GM12801 (cell line): ENCODE data around the gene GALNTL6.

Experiments used
- TF ChIP-seq, protein P1 (sequence below): IDR thresholded peaks from one replicate; pipeline ENCODE4 v1.5.1; 2011; ENCODE audit warnings: control low read depth; ENCODE audit not compliant: insufficient read length; ENCODE audit errors: extremely low read depth

The GALNTL6 gene

GRCh38 chr4:171948038-171948437 is 134.8 kb downstream of the GALNTL6 start:
- TF ChIP-seq, protein P1, sequence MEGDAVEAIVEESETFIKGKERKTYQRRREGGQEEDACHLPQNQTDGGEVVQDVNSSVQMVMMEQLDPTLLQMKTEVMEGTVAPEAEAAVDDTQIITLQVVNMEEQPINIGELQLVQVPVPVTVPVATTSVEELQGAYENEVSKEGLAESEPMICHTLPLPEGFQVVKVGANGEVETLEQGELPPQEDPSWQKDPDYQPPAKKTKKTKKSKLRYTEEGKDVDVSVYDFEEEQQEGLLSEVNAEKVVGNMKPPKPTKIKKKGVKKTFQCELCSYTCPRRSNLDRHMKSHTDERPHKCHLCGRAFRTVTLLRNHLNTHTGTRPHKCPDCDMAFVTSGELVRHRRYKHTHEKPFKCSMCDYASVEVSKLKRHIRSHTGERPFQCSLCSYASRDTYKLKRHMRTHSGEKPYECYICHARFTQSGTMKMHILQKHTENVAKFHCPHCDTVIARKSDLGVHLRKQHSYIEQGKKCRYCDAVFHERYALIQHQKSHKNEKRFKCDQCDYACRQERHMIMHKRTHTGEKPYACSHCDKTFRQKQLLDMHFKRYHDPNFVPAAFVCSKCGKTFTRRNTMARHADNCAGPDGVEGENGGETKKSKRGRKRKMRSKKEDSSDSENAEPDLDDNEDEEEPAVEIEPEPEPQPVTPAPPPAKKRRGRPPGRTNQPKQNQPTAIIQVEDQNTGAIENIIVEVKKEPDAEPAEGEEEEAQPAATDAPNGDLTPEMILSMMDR = no peak

DNA sequence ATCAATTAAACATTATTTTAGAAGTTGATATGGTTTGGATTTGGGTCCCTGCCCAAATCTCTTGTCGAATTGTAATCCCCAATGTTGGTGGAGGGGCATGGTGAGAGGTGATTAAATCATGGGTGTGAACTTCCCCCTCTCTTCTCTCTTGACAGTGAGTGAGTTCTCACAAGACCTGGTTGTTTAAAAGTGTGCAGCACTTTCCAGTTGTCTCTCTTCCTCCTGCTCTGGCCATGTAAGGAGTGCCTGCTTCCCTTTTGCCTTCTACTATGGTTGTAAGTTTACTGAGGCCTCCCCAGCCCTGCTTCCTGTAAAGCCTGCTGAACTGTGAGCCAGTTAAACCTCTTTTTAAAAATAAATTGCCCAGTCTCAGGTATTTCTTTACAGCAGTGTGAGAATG is 141.4 kb downstream of the GALNTL6 start:
- TF ChIP-seq, protein P1 = no peak

DNA sequence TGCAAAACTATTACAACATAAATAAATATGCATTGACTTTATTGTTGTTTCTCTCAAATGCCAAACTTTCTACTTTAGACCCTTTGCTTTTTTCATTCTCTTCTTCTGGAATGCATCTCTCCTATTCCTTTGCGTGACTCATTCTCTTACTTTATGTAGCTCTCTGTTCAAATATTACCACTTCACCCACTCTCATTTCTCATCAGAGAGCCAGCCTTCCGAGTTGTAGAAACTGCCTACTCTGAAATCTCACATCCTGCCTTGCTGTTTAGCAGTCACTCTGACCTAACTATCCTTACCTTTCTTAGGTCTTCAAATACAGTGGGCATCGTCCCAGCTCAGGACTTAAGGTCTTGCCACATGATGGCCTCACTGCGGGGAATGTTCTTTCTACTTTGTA is 143.5 kb downstream of the GALNTL6 start:
- TF ChIP-seq, protein P1 = no peak

DNA sequence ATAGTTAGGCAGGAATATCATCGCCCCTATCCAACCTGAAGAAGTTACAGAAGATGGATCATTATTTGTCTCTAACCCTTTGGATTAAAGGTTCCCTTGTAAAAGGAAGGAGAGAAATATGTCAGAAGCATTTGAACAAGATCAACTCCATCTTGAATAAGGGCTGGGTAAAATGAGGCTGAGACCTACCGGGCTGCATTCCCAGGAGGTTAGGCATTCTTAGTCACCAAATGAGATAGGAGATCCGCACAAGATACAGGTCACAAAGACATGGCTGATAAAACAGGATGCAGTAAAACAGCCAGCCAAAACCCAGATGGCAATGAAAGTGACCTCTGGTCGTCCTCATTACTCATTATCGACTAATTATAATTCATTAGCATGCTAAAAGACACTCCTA is 148.9 kb downstream of the GALNTL6 start:
- TF ChIP-seq, protein P1 = no peak

DNA sequence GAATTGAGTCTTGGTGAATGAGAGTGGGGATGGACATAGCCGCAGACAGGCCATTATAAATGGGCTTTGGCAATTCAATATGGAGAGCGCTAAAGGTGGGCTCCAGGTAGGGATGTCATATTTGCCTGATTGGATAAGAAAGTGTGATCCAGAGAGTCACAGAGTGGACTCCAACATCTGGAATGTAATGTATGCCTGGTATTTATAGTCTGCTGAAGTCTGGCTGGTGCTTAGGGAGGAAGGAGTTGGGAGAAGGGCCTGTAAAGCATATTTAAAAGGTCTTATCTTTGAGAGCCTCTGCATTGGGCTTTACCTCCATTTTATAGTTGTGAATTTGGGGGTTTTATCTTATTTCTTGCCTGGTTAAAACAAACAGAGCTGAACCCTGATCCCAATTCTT is 153.2 kb downstream of the GALNTL6 start:
- TF ChIP-seq, protein P1 = no peak

- TF ChIP-seq, protein P1 = no peak
These were observed 165.0 kb downstream of the GALNTL6 start for GRCh38 chr4:171978216-171978615.

GRCh38 chr4:171979461-171979860 is 166.3 kb downstream of the GALNTL6 start:
- TF ChIP-seq, protein P1 = no peak

- TF ChIP-seq, protein P1 = no peak
These were observed 168.0 kb downstream of the GALNTL6 start for GRCh38 chr4:171981185-171981584.
